Neural progenitor cell (in vitro differentiated cells): Measurements from ENCODE around the gene POLD3. TPM values are rescaled to one million over a fixed set of nuclear protein-coding genes. Genes with fewer than 3 reads are reported as not detected.

Experiments used
- DNase-seq: peaks from one replicate; pipeline ENCODE4 v3.0.0-alpha.2; 2016; ENCODE audit warnings: low spot score
- H2AFZ ChIP-seq: fragments of 200-600 bp; sonication (generic); replicated peaks from 2 replicates; pipeline ENCODE4 v1.6.1; 2016; ENCODE audit warnings: antibody characterized with exemption
- H3F3A ChIP-seq: fragments of 200-600 bp; sonication (generic); 2 replicates; pipeline ENCODE4 v1.6.1; 2016; ENCODE audit warnings: antibody characterized with exemption, low read depth
- H3K27ac ChIP-seq: fragments of 200-600 bp; sonication (generic); 2 replicates; pipeline ENCODE4 v1.5.1; 2016; ENCODE audit warnings: mild to moderate bottlenecking
- H3K27me3 ChIP-seq: fragments of 200-600 bp; sonication (generic); 2 replicates; pipeline ENCODE4 v1.6.1; 2016; ENCODE audit warnings: mild to moderate bottlenecking, moderate library complexity
- H3K36me3 ChIP-seq: fragments of 200-600 bp; sonication (generic); 2 replicates; pipeline ENCODE4 v1.5.1; 2016
- H3K4me1 ChIP-seq: fragments of 200-600 bp; sonication (generic); 2 replicates; pipeline ENCODE4 v1.6.1; 2016; ENCODE audit warnings: mixed run types
- H3K4me2 ChIP-seq: fragments of 200-600 bp; sonication (generic); 2 replicates; pipeline ENCODE4 v1.6.1; 2016
- H3K4me3 ChIP-seq: fragments of 200-600 bp; sonication (generic); 2 replicates; pipeline ENCODE4 v1.5.1; 2016
- H3K79me2 ChIP-seq: fragments of 200-600 bp; sonication (generic); 2 replicates; pipeline ENCODE4 v1.6.1; 2016; ENCODE audit warnings: low read depth
- H3K9ac ChIP-seq: fragments of 200-600 bp; sonication (generic); 2 replicates; pipeline ENCODE4 v1.6.1; 2016
- H3K9me3 ChIP-seq: fragments of 200-600 bp; sonication (generic); 2 replicates; pipeline ENCODE4 v1.5.1; 2016; ENCODE audit warnings: low read depth
- H4K20me1 ChIP-seq: fragments of 200-600 bp; sonication (generic); 2 replicates; pipeline ENCODE4 v1.6.1; 2016; ENCODE audit warnings: low read depth
- H3K27ac Mint-ChIP-seq: 3 replicates; pipeline ENCODE4 v1.8.0; 2021; ENCODE audit warnings: mixed read lengths
- H3K27me3 Mint-ChIP-seq: 2 replicates; pipeline ENCODE4 v1.8.0; 2022; ENCODE audit warnings: low read depth, mild to moderate bottlenecking, inconsistent platforms, moderate library complexity, mixed read lengths; ENCODE audit not compliant: insufficient read depth
- H3K36me3 Mint-ChIP-seq: 3 replicates; pipeline ENCODE4 v1.8.0; 2021; ENCODE audit warnings: mixed read lengths
- H3K4me1 Mint-ChIP-seq: 3 replicates; pipeline ENCODE4 v1.8.0; 2021; ENCODE audit warnings: mixed read lengths
- H3K4me3 Mint-ChIP-seq: 3 replicates; pipeline ENCODE4 v1.8.0; 2021; ENCODE audit warnings: mild to moderate bottlenecking, moderate library complexity, mixed read lengths
- H3K9me3 Mint-ChIP-seq: 3 replicates; pipeline ENCODE4 v1.8.0; 2020; ENCODE audit warnings: mixed read lengths
- EZH2 ChIP-seq: fragments of 200-600 bp; sonication (generic); IDR thresholded peaks from 2 replicates; pipeline ENCODE4 v1.6.1; 2017; ENCODE audit warnings: antibody characterized with exemption, mild to moderate bottlenecking, moderate library complexity
- EZH2phosphoT487 ChIP-seq: fragments of 200-600 bp; sonication (generic); IDR thresholded peaks from 2 replicates; pipeline ENCODE4 v1.6.1; 2017; ENCODE audit warnings: antibody characterized with exemption
- total RNA-seq: library from RNA; depleted of rRNA; stranded (reverse); fragments of >200 nt; gene quantifications from 2 replicates; pipeline ENCODE4 v1.2.3, GENCODE V29; 2015; ENCODE audit warnings: low replicate concordance
- TF ChIP-seq, protein P1 (sequence below): fragments of 200-600 bp; sonication (generic); IDR thresholded peaks from 2 replicates; pipeline ENCODE4 v1.5.1; 2017; ENCODE audit warnings: antibody characterized with exemption, mild to moderate bottlenecking

The POLD3 gene
- total RNA-seq, 1 donor from 2014 or later: 56.9 TPM

DNA sequence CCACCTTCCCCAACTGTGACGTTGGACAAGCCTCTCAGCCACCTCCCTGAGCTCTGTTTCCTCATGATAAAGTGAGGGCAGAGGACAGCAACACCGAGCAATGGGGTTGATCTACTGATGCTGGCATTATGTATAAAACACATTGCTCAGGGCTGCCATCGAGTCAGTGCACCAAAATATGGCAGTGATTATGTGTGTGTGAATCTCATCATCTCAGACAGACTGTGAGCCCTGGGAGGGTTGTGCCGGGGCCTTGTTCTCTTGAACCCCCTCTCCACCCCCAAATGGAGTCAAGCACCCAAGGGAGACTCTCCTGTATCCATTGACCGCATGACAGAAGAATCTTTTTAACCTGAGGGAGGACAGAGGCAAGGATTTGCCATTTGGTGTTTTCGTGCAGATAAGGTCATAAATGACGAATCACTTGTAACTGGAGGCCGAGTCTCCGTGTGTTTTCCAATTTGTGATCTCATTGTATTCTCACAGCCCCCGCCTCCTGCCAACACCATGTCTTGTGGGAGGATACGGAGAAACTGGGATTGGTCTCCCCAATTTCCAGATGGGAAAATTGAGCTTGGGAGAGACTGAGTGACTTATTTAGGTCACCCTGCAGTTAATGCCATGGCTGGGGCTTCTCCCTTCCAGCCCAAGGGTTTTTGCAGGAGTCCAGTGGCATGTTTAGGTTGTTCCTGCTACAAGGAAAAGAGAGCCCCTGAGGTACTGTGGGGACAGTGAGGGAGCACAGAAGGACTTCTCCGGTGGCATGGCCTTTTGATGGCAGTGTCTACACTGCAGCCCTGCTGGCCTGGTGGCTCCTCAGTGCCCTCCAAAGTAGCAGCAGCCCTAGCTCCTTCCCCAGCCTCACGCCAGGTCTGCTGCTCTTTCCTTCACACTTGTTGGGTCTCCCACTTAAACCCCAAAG, 86.5 kb downstream of the POLD3 start:
- Histone ChIP-seq H3K4me2 (no peak overlapping the region), H2AFZ (no peak overlapping the region), H3K9ac (no peak overlapping the region), H3K4me1 (peaks cover 2% of the 10 kb centered on the region), H3K79me2 (no peaks in the 10 kb centered on the region), H3K27ac (no peak overlapping the region), H3F3A (no peaks in the 10 kb centered on the region), H3K36me3 (no peaks in the 10 kb centered on the region), H3K4me3 (no peak overlapping the region), H4K20me1 (no peaks in the 10 kb centered on the region), H3K27me3 (peaks cover 12% of the 10 kb centered on the region), H3K9me3 (no peaks in the 10 kb centered on the region)
- TF ChIP-seq EZH2phosphoT487: no peak
- TF ChIP-seq, protein P1, sequence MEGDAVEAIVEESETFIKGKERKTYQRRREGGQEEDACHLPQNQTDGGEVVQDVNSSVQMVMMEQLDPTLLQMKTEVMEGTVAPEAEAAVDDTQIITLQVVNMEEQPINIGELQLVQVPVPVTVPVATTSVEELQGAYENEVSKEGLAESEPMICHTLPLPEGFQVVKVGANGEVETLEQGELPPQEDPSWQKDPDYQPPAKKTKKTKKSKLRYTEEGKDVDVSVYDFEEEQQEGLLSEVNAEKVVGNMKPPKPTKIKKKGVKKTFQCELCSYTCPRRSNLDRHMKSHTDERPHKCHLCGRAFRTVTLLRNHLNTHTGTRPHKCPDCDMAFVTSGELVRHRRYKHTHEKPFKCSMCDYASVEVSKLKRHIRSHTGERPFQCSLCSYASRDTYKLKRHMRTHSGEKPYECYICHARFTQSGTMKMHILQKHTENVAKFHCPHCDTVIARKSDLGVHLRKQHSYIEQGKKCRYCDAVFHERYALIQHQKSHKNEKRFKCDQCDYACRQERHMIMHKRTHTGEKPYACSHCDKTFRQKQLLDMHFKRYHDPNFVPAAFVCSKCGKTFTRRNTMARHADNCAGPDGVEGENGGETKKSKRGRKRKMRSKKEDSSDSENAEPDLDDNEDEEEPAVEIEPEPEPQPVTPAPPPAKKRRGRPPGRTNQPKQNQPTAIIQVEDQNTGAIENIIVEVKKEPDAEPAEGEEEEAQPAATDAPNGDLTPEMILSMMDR: no peak
- TF ChIP-seq EZH2: no peak
- H3K27ac Mint-ChIP-seq: no peak overlapping the region
- H3K4me1 Mint-ChIP-seq: peaks cover 2% of the 10 kb centered on the region
- no peak overlapping the region for H3K4me3 Mint-ChIP-seq
- no peaks in the 10 kb centered on the region for H3K9me3 Mint-ChIP-seq
- no peaks in the 10 kb centered on the region for H3K36me3 Mint-ChIP-seq
- DNase-seq: no peak
- no peaks in the 10 kb centered on the region for H3K27me3 Mint-ChIP-seq

GRCh38 chr11:74679513-74679865, 87.1 kb downstream of the POLD3 start:
- H3K36me3 Mint-ChIP-seq: no peaks in the 10 kb centered on the region

DNA sequence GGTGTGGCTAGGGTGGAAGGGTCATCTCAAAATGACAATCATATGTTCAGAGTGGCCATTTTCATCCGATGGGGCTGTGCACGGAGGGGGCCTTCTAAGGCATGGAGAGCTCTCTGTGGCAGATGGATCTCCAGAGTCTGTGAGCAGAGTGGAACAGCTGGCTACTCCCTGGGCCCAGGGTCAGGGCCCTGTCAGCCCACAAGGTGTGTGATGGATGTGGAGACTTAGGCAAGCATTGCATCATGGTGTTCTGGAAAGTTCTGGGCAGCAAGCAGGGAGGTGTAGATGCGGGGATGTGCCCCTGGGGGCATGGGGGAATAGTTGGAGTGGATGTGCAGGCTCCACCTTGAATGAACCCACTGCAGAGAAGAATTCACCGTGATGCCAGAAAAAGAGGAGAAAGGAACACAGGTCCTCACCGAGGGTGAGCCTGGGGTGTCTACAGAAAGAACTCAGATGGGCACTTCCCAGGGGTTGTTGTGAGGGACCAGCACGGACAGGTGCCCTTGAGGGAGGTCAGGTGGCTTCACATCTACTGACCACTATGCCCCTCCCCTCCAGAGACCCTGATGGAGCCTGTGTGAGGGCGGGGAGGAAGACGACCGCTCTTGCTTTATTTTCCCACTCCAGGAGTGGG, 87.8 kb downstream of the POLD3 start:
- no peaks in the 10 kb centered on the region for H3K9me3 ChIP-seq
- H3K27ac ChIP-seq: no peak overlapping the region
- H3K4me2 ChIP-seq: no peak overlapping the region
- no peaks in the 10 kb centered on the region for H4K20me1 ChIP-seq
- H3F3A ChIP-seq: no peaks in the 10 kb centered on the region
- H3K4me1 Mint-ChIP-seq: peaks cover 2% of the 10 kb centered on the region
- no peak overlapping the region for H2AFZ ChIP-seq
- H3K27me3 ChIP-seq: peaks cover 13% of the 10 kb centered on the region
- no peak overlapping the region for H3K4me3 Mint-ChIP-seq
- H3K79me2 ChIP-seq: no peaks in the 10 kb centered on the region
- DNase-seq: no peak
- H3K36me3 Mint-ChIP-seq: no peaks in the 10 kb centered on the region
- H3K27me3 Mint-ChIP-seq: no peaks in the 10 kb centered on the region
- H3K4me1 ChIP-seq: peaks cover 2% of the 10 kb centered on the region
- no peak overlapping the region for H3K27ac Mint-ChIP-seq
- TF ChIP-seq EZH2phosphoT487 (no peak), EZH2 (no peak)
- TF ChIP-seq, protein P1: no peak
- no peaks in the 10 kb centered on the region for H3K9me3 Mint-ChIP-seq
- H3K4me3 ChIP-seq: no peak overlapping the region
- no peak overlapping the region for H3K9ac ChIP-seq
- H3K36me3 ChIP-seq: no peaks in the 10 kb centered on the region

More at GRCh38 chr11:74679513-74679865, 87.1 kb downstream of the POLD3 start:
- H3K9me3 ChIP-seq: no peaks in the 10 kb centered on the region
- H3K27me3 ChIP-seq: peaks cover 13% of the 10 kb centered on the region
- H3K4me1 ChIP-seq: peaks cover 2% of the 10 kb centered on the region
- H3K4me1 Mint-ChIP-seq: peaks cover 2% of the 10 kb centered on the region
- no peak overlapping the region for H3K27ac ChIP-seq
- H3K9me3 Mint-ChIP-seq: no peaks in the 10 kb centered on the region
- TF ChIP-seq EZH2phosphoT487: no peak
- TF ChIP-seq EZH2: no peak
- H3K36me3 ChIP-seq: no peaks in the 10 kb centered on the region
- no peak overlapping the region for H3K27ac Mint-ChIP-seq
- H3K4me3 ChIP-seq: no peak overlapping the region
- no peak overlapping the region for H3K9ac ChIP-seq
- no peaks in the 10 kb centered on the region for H3F3A ChIP-seq
- no peaks in the 10 kb centered on the region for H3K79me2 ChIP-seq
- no peaks in the 10 kb centered on the region for H3K27me3 Mint-ChIP-seq
- no peak overlapping the region for H3K4me3 Mint-ChIP-seq
- H4K20me1 ChIP-seq: no peaks in the 10 kb centered on the region
- no peak for DNase-seq
- H2AFZ ChIP-seq: no peak overlapping the region
- H3K4me2 ChIP-seq: no peak overlapping the region
